ENCODE data around the gene NAA80.

- TF ChIP-seq CTCF (IDR thresholded peaks at IDR 0.05; ENCODE audit: low read depth, low read length) = no peak
- no peak for TF ChIP-seq EZH2phosphoT487 (IDR thresholded peaks at IDR 0.05; ENCODE audit: low read depth)
These were observed 34.2 kb downstream of the NAA80 start for GRCh38 chr3:50264964-50265485.

Data from OCI-LY3 (cell line).